ENCODE data around the gene EYA2. TPM values are rescaled to one million over a fixed set of nuclear protein-coding genes. Genes with fewer than 3 reads are reported as not detected.

The EYA2 gene
- total and polyA plus RNA-seq, 8 donors = 0.51 to 3.2 (median 1.4) TPM

DNA sequence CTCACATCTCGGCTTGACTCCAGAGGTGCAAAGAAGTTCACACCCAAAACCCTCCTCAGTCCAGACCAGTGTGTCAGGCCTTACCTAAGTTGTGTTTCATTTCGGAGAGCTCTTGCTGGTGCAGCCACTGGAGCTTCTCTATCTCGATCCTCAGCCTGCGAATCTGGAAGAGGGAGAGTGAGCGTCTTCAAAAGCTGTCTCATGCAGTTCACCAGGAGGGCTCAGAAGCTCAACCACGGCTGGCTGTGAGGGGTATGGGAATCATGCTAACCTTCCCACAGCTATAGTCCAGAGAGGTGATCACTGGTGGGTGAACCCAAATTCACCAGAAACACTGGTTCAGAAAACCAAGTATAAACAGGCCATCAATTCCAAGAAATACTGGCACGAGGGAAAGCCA, 332.5 kb downstream of the EYA2 start:
- DNase-seq (no peak), FAIRE-seq (no peak), ATAC-seq (no peak)
- no peak overlapping the region for H3K27ac ChIP-seq
- intact Hi-C loops (cut with DNase I) = no loop called here
- H3K9me3 ChIP-seq = no peaks in the 10 kb centered on the region
- H3K27me3 ChIP-seq = no peaks in the 10 kb centered on the region
- peaks cover 0 to 56% (median 6%) of the 10 kb centered on the region in 3 donors for H3K36me3 ChIP-seq
- WGBS, 2 donors = 91 to 98% methylated on average over 7 of the region's 7 CpGs
- no peak for TF ChIP-seq CTCF (IDR thresholded peaks at IDR 0.05)
- H3K4me1 ChIP-seq = no peaks in the 10 kb centered on the region
- H3K4me3 ChIP-seq = no peak overlapping the region

- Histone ChIP-seq H3K27ac (no peak overlapping the region), H3K4me3 (no peak overlapping the region), H3K36me3 (peaks cover 0 to 53% (median 6%) of the 10 kb centered on the region in 3 donors), H3K4me1 (no peaks in the 10 kb centered on the region), H3K9me3 (no peaks in the 10 kb centered on the region), H3K27me3 (no peaks in the 10 kb centered on the region)
- DNase-seq (no peak), ATAC-seq (no peak), FAIRE-seq (no peak)
- no peak for TF ChIP-seq CTCF (IDR thresholded peaks at IDR 0.05)
- 85 to 89% methylated on average over 9 of the region's 9 CpGs for WGBS, 2 donors
- intact Hi-C loops (cut with DNase I) = no loop called here
These were observed 332.9 kb downstream of the EYA2 start for GRCh38 chr20:47227576-47227975.

DNA sequence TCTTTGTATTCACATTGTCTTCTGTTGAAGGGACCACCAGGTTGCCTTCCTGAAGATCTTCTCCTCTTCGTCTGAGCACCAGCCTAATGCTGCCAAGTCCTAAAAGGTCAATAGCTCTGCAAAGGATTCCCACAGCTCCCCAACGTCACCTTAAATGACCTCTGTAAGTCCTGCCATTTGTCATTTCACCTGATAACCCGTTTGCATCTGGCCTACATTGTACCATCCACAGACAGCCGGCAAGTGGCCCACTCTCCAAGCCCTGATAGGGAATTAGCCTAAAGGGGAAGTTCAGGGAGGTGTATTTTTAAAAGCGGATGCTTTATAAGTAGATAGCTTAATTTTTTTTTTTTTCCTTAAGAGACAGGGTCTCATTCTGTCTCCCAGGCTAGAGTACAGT, 334.0 kb downstream of the EYA2 start:
- intact Hi-C loops (cut with DNase I) = no loop called here
- ATAC-seq (no peak), DNase-seq (no peak), FAIRE-seq (no peak)
- peaks cover 0 to 48% (median 0%) of the 10 kb centered on the region in 3 donors for H3K36me3 ChIP-seq
- no peaks in the 10 kb centered on the region for H3K9me3 ChIP-seq
- no peak for TF ChIP-seq CTCF (IDR thresholded peaks at IDR 0.05)
- 63 to 69% methylated on average over 5 of the region's 5 CpGs for WGBS, 2 donors
- no peak overlapping the region for H3K27ac ChIP-seq
- no peak overlapping the region for H3K4me3 ChIP-seq
- H3K4me1 ChIP-seq = no peaks in the 10 kb centered on the region
- no peaks in the 10 kb centered on the region for H3K27me3 ChIP-seq

DNA sequence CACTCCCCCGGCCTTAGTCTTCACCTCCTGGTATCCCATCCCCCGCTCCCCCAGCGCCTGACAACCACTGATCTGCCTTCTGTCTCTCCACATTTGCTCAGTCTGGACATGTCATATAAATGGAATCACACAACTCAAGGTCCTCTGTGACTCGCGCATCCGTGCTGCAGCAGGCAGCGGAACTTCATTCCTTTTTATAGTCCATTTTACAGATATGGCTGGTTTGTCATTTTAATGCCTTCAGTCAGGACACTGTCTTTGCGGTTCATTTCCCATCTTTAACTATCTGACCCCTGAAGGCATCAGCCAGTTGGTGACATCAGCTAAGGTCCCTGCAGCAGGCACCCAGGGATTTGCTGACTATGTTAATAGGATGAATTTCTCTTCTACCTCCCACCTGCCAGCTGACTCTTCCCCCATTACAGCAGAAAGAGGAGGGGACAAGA, 336.2 kb downstream of the EYA2 start:
- Histone ChIP-seq H3K27ac (no peak overlapping the region), H3K9me3 (no peaks in the 10 kb centered on the region), H3K4me1 (no peaks in the 10 kb centered on the region), H3K4me3 (no peak overlapping the region), H3K36me3 (peaks cover 0 to 55% (median 2%) of the 10 kb centered on the region in 3 donors), H3K27me3 (no peaks in the 10 kb centered on the region)
- 95 to 97% methylated on average over 8 of the region's 8 CpGs for WGBS, 2 donors
- FAIRE-seq (no peak), ATAC-seq (no peak), DNase-seq (no peak)
- no peak for TF ChIP-seq CTCF (IDR thresholded peaks at IDR 0.05)
- intact Hi-C loops (cut with DNase I) = no loop called here

GRCh38 chr20:47231382-47232039, 336.9 kb downstream of the EYA2 start:
- Histone ChIP-seq H3K27ac (no peak overlapping the region), H3K4me1 (no peaks in the 10 kb centered on the region), H3K9me3 (no peaks in the 10 kb centered on the region), H3K4me3 (no peak overlapping the region), H3K27me3 (no peaks in the 10 kb centered on the region), H3K36me3 (peaks cover 0 to 54% (median 3%) of the 10 kb centered on the region in 3 donors)
- no peak for ATAC-seq
- 91 to 96% methylated on average over 16 of the region's 16 CpGs for WGBS, 2 donors
- FAIRE-seq = no peak
- TF ChIP-seq CTCF (IDR thresholded peaks at IDR 0.05) = no peak
- DNase-seq = no peak
- intact Hi-C loops (cut with DNase I) = no loop called here

Measured in pancreas (tissue), 10 donors.